IMR-90 (cell line): ENCODE results near the gene HIRA. TPM values are rescaled to one million over a fixed set of nuclear protein-coding genes. Genes with fewer than 3 reads are reported as not detected.
A peak's percentile ranks its signal among the peaks of the same experiment; 100 is the strongest.
"Not testable (repeated sequence)": the region's sequence is repeated elsewhere in the genome, so short reads cannot be mapped to it uniquely, and the experiment has no call there.

Source experiments
- ATAC-seq: fragments of 200-7000 bp; cut with Tn5 transposase; 2 replicates; pipeline ENCODE4 v1.9.1; 2020; ENCODE audit warnings: low read depth, mild to moderate bottlenecking, moderate library complexity
- BruUV-seq: library from RNA; stranded (reverse); fragments of 400-500 nt; replicated peaks from 2 replicates; lab custom pipeline; 2021; lab: Mats Ljungman, UMichigan
- CTCF ChIA-PET: fragments of 300-600 bp; formaldehyde crosslinking; extraction: SDS; loops from one replicate; lab custom pipeline; 2021; ENCODE audit warnings: antibody characterized with exemption; lab: Yijun Ruan, JAX
- POLR2A ChIA-PET: fragments of 300-600 bp; sonication (Branson Sonifier 250); formaldehyde crosslinking; loops from one replicate; lab custom pipeline; 2022; ENCODE audit warnings: antibody characterized with exemption; ENCODE audit not compliant: unreplicated experiment; lab: Charles Lee
- DNase-seq: peaks from one replicate; pipeline ENCODE4 v3.0.0; 2013
- H2AFZ ChIP-seq: replicated peaks from 2 replicates; pipeline ENCODE3; 2013; ENCODE audit warnings: low read length, mild to moderate bottlenecking; ENCODE audit not compliant: poor library complexity
- H2AK5ac ChIP-seq: 2 replicates; pipeline ENCODE4 v1.6.1; 2013; ENCODE audit warnings: low read depth, low read length, inconsistent platforms
- H2AK9ac ChIP-seq: replicated peaks from 2 replicates; pipeline ENCODE3; 2013; ENCODE audit warnings: mild to moderate bottlenecking, low read depth, low read length, moderate library complexity; ENCODE audit not compliant: poor library complexity
- H2BK120ac ChIP-seq: 2 replicates; pipeline ENCODE4 v1.6.1; 2013; ENCODE audit warnings: low read depth, low read length, inconsistent platforms
- H2BK15ac ChIP-seq: 3 replicates; pipeline ENCODE4 v1.6.1; 2013; ENCODE audit warnings: low read depth, low read length, inconsistent platforms
- H2BK20ac ChIP-seq: 2 replicates; pipeline ENCODE4 v1.6.1; 2013; ENCODE audit warnings: low read depth, mild to moderate bottlenecking, inconsistent platforms, low read length, moderate library complexity
- H2BK5ac ChIP-seq: 2 replicates; pipeline ENCODE4 v1.6.1; 2013; ENCODE audit warnings: mild to moderate bottlenecking, low read depth, low read length, inconsistent platforms; ENCODE audit not compliant: poor library complexity, severe bottlenecking
- H3K14ac ChIP-seq: replicated peaks from 2 replicates; pipeline ENCODE4 v1.6.1; 2013; ENCODE audit warnings: low read depth, low read length, inconsistent platforms
- H3K18ac ChIP-seq: 2 replicates; pipeline ENCODE4 v1.6.1; 2013; ENCODE audit warnings: low read depth, low read length, control low read depth
- H3K23ac ChIP-seq: 2 replicates; pipeline ENCODE4 v1.6.1; 2013; ENCODE audit warnings: low read depth, low read length, inconsistent platforms
- H3K27ac ChIP-seq: 2 replicates; pipeline ENCODE4 v1.5.1; 2013; ENCODE audit warnings: mild to moderate bottlenecking, control low read depth, low read length; ENCODE audit not compliant: insufficient read depth
- H3K27me3 ChIP-seq: 2 replicates; pipeline ENCODE4 v1.6.1; 2013; ENCODE audit warnings: low read length; ENCODE audit not compliant: control insufficient read depth, insufficient read depth
- H3K36me3 ChIP-seq: 2 replicates; pipeline ENCODE4 v1.6.1; 2013; ENCODE audit warnings: low read length, mixed read lengths; ENCODE audit not compliant: control insufficient read depth, insufficient read depth
- H3K4ac ChIP-seq: 2 replicates; pipeline ENCODE4 v1.6.1; 2013; ENCODE audit warnings: low read depth, low read length, inconsistent platforms
- H3K4me1 ChIP-seq: 2 replicates; pipeline ENCODE4 v1.6.1; 2013; ENCODE audit warnings: low read length, mixed read lengths; ENCODE audit not compliant: control insufficient read depth, insufficient read depth
- H3K4me2 ChIP-seq: 2 replicates; pipeline ENCODE4 v1.6.1; 2013; ENCODE audit warnings: low read depth, mild to moderate bottlenecking, control low read depth, low read length, moderate library complexity
- H3K4me3 ChIP-seq: 2 replicates; pipeline ENCODE4 v1.5.1; 2013; ENCODE audit warnings: low read depth, mild to moderate bottlenecking, control low read depth, low read length, moderate library complexity; ENCODE audit not compliant: insufficient read depth
- H3K56ac ChIP-seq: 2 replicates; pipeline ENCODE4 v1.6.1; 2013; ENCODE audit warnings: low read length, inconsistent platforms; ENCODE audit not compliant: insufficient read depth; ENCODE audit errors: extremely low read depth
- H3K79me1 ChIP-seq, 2 experiments: 2 replicates each; pipeline ENCODE4 v1.6.1; 2013; ENCODE audit warnings: low read length in 2 of 2, inconsistent platforms in 1 of 2, low read depth in 1 of 2
- H3K9ac ChIP-seq: 2 replicates; pipeline ENCODE4 v1.6.1; 2013; ENCODE audit warnings: low read depth, low read length, control low read depth
- H3K9me1 ChIP-seq: 2 replicates; pipeline ENCODE4 v1.6.1; 2013; ENCODE audit warnings: low read length, inconsistent platforms; ENCODE audit not compliant: insufficient read depth
- H3K9me3 ChIP-seq: 2 replicates; pipeline ENCODE4 v1.6.1; 2013; ENCODE audit warnings: low read length; ENCODE audit not compliant: control insufficient read depth, insufficient read depth
- H4K20me1 ChIP-seq: 2 replicates; pipeline ENCODE4 v1.6.1; 2013; ENCODE audit warnings: low read length, inconsistent platforms; ENCODE audit not compliant: insufficient read depth
- H4K5ac ChIP-seq: 2 replicates; pipeline ENCODE4 v1.6.1; 2013; ENCODE audit warnings: mild to moderate bottlenecking, low read depth, low read length, control low read depth
- H4K8ac ChIP-seq, 2 experiments: 2 replicates each; pipeline ENCODE4 v1.6.1; 2013; ENCODE audit warnings: low read depth in 2 of 2, low read length in 2 of 2, control low read depth in 1 of 2, inconsistent platforms in 1 of 2
- H4K91ac ChIP-seq: 2 replicates; pipeline ENCODE4 v1.6.1; 2013; ENCODE audit warnings: low read depth, low read length, inconsistent platforms; ENCODE audit not compliant: insufficient read depth
- CEBPB ChIP-seq: IDR thresholded peaks from 2 replicates; pipeline ENCODE4 v1.6.1; 2012; ENCODE audit warnings: low read depth, low read length, improper control_type of control experiment
- RFX5 ChIP-seq: IDR thresholded peaks from 2 replicates; pipeline ENCODE4 v1.8.0; 2012; ENCODE audit warnings: low read depth, mild to moderate bottlenecking, low read length, moderate library complexity
- WGBS, 2 experiments: methylation state at CpG; one replicate each; pipeline versions ENCODE4 v1.1.5 to v1.1.7; 2013; ENCODE audit warnings: missing lambda C conversion rate in 2 of 2; ENCODE audit not compliant: insufficient read length in 1 of 2; ENCODE audit errors: extremely low coverage in 2 of 2; 5-methylcytosine and 5-hydroxymethylcytosine counted together
- dilution Hi-C: fragments of 300-500 bp; cut with HindIII; formaldehyde crosslinking; loops from one replicate; pipeline ENCODE4 v1.14.3; 2018; ENCODE audit warnings: low sequenced_read_pairs; ENCODE audit not compliant: unreplicated experiment
- in situ Hi-C: fragments of 300-500 bp; cut with MboI; formaldehyde crosslinking; loops from 3 replicates; pipeline ENCODE4 v1.14.3; 2019; ENCODE audit warnings: low sequenced_read_pairs, inconsistent platforms, mixed read lengths
- intact Hi-C: fragments of 100-400 bp; cut with micrococcal nuclease; formaldehyde crosslinking; loops from 2 replicates; pipeline ENCODE4 v1.10.0; 2022
- polyA plus RNA-seq, 3 experiments: library from polyadenylated mRNA; depleted of rRNA; stranded (reverse); fragments of >200 nt; gene quantifications; 2 replicates each; pipeline ENCODE4 v1.2.3, GENCODE V29; 2012; ENCODE audit warnings: low replicate concordance in 1 of 3
- total RNA-seq: library from RNA; depleted of rRNA; stranded (reverse); fragments of >200 nt; gene quantifications from 2 replicates; pipeline ENCODE4 v1.2.3, GENCODE V29; 2012

Gene HIRA
- total and polyA plus RNA-seq, 2 of the 4 experiments (the other 2 are of a cell fraction) = 14.5 to 24.2 TPM

GRCh38 chr22:19325296-19325948, 106.1 kb downstream of the HIRA start:
- CTCF ChIA-PET = no interaction called here
- dilution Hi-C loops = no loop called here

GRCh38 chr22:19323420-19323819, 108.1 kb downstream of the HIRA start:
- H3K27ac ChIP-seq, in situ Hi-C loops, H2BK5ac ChIP-seq, dilution Hi-C loops, BruUV-seq, H3K36me3 ChIP-seq, CTCF ChIA-PET, H3K4me3 ChIP-seq, H3K9me1 ChIP-seq, H3K56ac ChIP-seq, H2AK9ac ChIP-seq, H4K8ac ChIP-seq, intact Hi-C loops, POLR2A ChIA-PET, H2AFZ ChIP-seq, H2AK5ac ChIP-seq, H2BK15ac ChIP-seq, H3K14ac ChIP-seq, H3K23ac ChIP-seq, H3K9ac ChIP-seq, DNase-seq, H3K4me1 ChIP-seq, H4K91ac ChIP-seq, H2BK20ac ChIP-seq, ATAC-seq, H4K5ac ChIP-seq, H3K79me1 ChIP-seq, H2BK120ac ChIP-seq, H3K9me3 ChIP-seq, H3K4ac ChIP-seq, H3K27me3 ChIP-seq, H3K4me2 ChIP-seq, H3K18ac ChIP-seq, H4K20me1 ChIP-seq: not testable (repeated sequence)
- 88% methylated on average over 3 of the region's 6 CpGs; no CpG with 5 or more reads in 1 of the 2 experiments for WGBS, 2 experiments

More at GRCh38 chr22:19325296-19325948, 106.1 kb downstream of the HIRA start:
- Histone ChIP-seq H4K5ac (no peak overlapping the region), H3K4ac (no peak overlapping the region), H3K4me2 (no peak overlapping the region), H3K23ac (no peak overlapping the region), H2AK5ac (no peak overlapping the region), H3K9ac (no peak overlapping the region), H3K56ac (no peak overlapping the region), H2BK120ac (no peak overlapping the region), H2AFZ (no peak overlapping the region), H2BK5ac (no peak overlapping the region), H3K4me3 (no peak overlapping the region), H2BK20ac (no peak overlapping the region), H2BK15ac (no peak overlapping the region), H3K27me3 (no peaks in the 10 kb centered on the region), H4K91ac (no peak overlapping the region), H3K79me1 (no peaks in the 10 kb centered on the region), H3K14ac (no peak overlapping the region), H3K18ac (no peak overlapping the region), H3K9me1 (no peaks in the 10 kb centered on the region), H3K36me3 (peaks cover 18% of the 10 kb centered on the region), H4K8ac (no peak overlapping the region), H2AK9ac (no peak overlapping the region), H3K27ac (no peak overlapping the region), H4K20me1 (no peaks in the 10 kb centered on the region), H3K9me3 (peaks cover 3% of the 10 kb centered on the region), H3K4me1 (no peaks in the 10 kb centered on the region)
- POLR2A ChIA-PET = no interaction called here
- intact Hi-C loops (no loop called here), in situ Hi-C loops (no loop called here)
- 90% methylated on average over 2 of the region's 5 CpGs; no CpG with 5 or more reads in 1 of the 2 experiments for WGBS, 2 experiments
- DNase-seq = peak; percentile 55
- TF ChIP-seq CEBPB = peak; percentile 73
- no peak for TF ChIP-seq RFX5
- peak; percentile 21; the same call in 1 of the 2 replicates for ATAC-seq
- BruUV-seq = no TSS peak
